T-helper 2 cell treated with Interferon-gamma antibody and Interleukin-4, amounts not matched to agents 5 μg/mL and 100 μg/mL, for 36 hours (primary cell): ENCODE measurements around the gene NUDT4B.
"Not testable (repeated sequence)": the region's sequence is repeated elsewhere in the genome, so short reads cannot be mapped to it uniquely, and the experiment has no call there.

Experiments
- DNase-seq: peaks from one replicate; pipeline ENCODE4 v3.0.0; 2021; ENCODE audit warnings: low spot score
- H3K27ac Mint-ChIP-seq: one replicate; pipeline ENCODE4 v1.8.0; 2021; ENCODE audit warnings: mild to moderate bottlenecking, mixed read lengths
- H3K27me3 Mint-ChIP-seq: one replicate; pipeline ENCODE4 v1.8.0; 2021; ENCODE audit warnings: low read depth, mixed read lengths
- H3K36me3 Mint-ChIP-seq: one replicate; pipeline ENCODE4 v1.8.0; 2021; ENCODE audit warnings: low read depth, mixed read lengths
- H3K4me1 Mint-ChIP-seq: one replicate; pipeline ENCODE4 v1.8.0; 2021; ENCODE audit warnings: low read depth, mixed read lengths
- H3K4me3 Mint-ChIP-seq: one replicate; pipeline ENCODE4 v1.8.0; 2022; ENCODE audit warnings: mild to moderate bottlenecking, moderate library complexity, mixed read lengths
- H3K9me3 Mint-ChIP-seq: one replicate; pipeline ENCODE4 v1.8.0; 2021; ENCODE audit warnings: mixed read lengths

Gene NUDT4B

DNA sequence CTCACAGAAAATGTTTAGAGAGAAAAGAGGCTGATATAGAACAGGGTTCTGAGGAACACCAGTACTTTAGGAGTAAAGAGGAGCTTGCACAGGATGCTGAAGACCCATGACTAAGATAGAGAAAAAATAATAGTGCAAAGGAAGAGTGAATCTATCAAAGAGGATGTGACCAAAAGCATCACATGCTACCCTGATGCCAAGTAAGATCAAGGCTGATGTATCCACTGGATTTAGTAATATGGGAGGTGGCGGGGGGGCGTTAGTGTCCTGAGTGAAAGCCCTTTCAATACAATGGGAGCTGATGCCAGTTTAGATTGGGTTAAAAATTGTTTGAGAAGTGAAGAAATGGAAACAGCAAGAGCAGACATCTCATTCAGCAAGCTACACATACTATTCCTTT, 11.2 kb downstream of the NUDT4B start:
- not testable (repeated sequence) for H3K4me3 Mint-ChIP-seq, H3K4me1 Mint-ChIP-seq, H3K27ac Mint-ChIP-seq, H3K36me3 Mint-ChIP-seq, H3K9me3 Mint-ChIP-seq, H3K27me3 Mint-ChIP-seq
- peak; percentile 36 for DNase-seq

DNA sequence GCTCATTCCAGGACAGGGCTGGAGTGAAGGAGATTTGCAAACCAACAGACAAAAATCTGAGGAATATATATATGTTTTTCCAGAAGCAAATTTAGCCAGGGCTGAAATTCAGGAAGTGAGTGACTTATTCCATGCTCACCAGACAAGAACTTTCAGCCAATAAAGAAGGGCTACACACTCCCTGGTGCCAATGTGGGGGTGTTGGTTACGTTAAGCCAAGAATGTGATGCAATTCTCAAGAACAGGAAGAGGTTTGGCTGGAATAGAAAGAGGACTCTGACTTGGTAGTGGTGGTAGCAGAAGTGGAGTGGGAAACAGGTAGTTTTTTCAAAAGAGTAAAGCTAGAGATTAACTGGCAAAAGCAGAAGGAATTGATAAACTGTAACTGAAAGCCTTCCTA, 11.6 kb downstream of the NUDT4B start:
- H3K27me3 Mint-ChIP-seq, H3K9me3 Mint-ChIP-seq: not testable (repeated sequence)

DNA sequence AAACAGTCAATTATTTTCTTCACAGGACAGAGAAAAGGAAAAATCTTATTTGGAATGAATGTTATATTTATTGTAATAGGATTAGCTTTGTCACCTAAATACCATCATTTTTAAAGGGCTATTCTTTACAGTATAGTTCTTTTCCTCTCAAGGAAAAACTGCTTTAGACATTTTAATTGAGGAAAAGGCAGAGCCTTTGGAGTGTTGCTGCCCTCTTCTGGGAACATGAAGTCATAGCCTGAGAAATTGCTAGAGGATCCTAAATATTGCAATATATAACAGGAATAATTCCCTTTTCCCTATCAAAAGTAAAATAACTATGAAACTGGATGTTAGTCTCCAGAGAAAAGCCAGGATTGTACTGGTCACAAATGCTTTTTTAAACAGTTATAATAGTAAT, 12.8 kb downstream of the NUDT4B start:
- not testable (repeated sequence) for H3K4me1 Mint-ChIP-seq, DNase-seq, H3K4me3 Mint-ChIP-seq, H3K36me3 Mint-ChIP-seq, H3K27ac Mint-ChIP-seq, H3K27me3 Mint-ChIP-seq, H3K9me3 Mint-ChIP-seq

More for the DNA sequence above, 11.6 kb downstream of the NUDT4B start:
- DNase-seq, H3K4me3 Mint-ChIP-seq, H3K27ac Mint-ChIP-seq, H3K36me3 Mint-ChIP-seq, H3K4me1 Mint-ChIP-seq: not testable (repeated sequence)

DNA sequence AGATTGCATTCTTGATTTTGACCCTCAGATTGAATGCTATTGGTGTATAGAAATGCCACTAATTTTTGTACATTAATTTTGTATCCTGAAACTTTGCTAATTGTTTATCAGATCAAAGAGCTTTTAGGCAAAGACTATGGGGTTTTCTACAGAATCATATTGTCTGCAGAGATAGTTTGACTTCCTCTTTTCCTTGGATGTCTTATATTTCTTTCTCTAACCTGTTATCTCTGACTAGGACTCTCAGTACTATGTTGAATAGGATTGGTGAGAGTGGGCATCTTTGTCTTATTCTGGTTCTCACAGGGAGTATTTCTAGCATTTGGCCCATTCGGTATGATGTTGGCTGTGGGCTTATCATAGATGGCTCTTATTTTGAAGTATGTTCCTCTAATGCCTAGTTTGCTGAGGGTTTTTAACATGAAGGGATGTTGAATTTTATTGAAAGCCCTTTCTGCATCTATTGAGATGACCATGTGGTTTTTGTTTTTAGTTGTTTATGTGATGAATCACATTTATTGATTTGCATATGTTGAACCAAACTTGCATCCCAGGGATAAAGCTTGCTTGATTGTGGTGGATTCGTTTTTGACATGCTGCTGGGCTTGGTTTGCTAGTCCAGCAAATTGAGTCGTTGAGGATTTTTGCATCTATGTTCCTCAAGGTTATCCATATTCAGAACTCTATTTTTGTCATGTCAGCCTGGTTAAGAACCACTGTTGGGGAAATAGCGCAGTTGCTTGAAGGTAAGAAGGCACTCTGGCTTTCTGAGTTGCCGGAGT, 16.9 kb downstream of the NUDT4B start:
- not testable (repeated sequence) for H3K4me3 Mint-ChIP-seq, H3K9me3 Mint-ChIP-seq, H3K27me3 Mint-ChIP-seq, DNase-seq, H3K36me3 Mint-ChIP-seq, H3K27ac Mint-ChIP-seq, H3K4me1 Mint-ChIP-seq

DNA sequence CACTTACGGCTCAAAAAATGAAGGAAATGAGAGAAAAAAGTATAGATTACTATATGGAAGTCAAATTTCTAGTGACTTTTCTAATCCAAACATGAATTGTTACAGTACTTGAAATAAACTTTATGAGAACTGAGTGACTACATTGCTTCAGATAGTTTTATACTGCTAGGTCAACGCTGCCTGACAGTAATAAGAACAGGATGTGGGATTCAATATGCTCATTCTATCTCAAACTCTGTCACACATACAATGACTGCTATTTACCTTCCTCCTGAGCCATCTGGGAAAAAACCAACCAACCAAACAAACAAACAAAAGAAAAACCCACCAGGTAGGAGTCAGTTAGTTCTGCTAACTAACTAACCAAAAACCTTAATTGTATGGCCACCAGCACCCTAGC, 20.0 kb downstream of the NUDT4B start:
- not testable (repeated sequence) for H3K27ac Mint-ChIP-seq, H3K9me3 Mint-ChIP-seq, H3K27me3 Mint-ChIP-seq, DNase-seq, H3K4me3 Mint-ChIP-seq, H3K36me3 Mint-ChIP-seq, H3K4me1 Mint-ChIP-seq

DNA sequence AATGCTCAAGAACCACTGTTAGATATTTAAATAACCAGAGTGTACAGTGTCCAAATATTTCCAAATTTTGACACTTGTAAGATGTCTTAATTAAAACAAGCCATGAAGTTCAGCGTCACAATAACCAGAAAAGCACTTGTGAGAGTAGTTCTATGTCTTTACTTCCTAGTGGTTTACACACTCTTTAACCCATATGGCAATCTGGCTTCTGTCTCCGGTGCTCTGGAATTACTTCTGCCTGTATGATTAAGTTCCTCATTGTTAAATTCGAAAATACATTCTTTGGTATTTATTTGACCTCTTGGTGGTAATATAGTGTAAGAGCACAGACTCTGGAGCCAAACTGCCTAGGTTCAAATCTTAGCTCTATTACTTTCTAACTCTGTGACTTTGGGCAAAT, 20.9 kb downstream of the NUDT4B start:
- H3K27ac Mint-ChIP-seq, H3K4me3 Mint-ChIP-seq, H3K9me3 Mint-ChIP-seq, H3K36me3 Mint-ChIP-seq, H3K27me3 Mint-ChIP-seq, DNase-seq, H3K4me1 Mint-ChIP-seq: not testable (repeated sequence)

DNA sequence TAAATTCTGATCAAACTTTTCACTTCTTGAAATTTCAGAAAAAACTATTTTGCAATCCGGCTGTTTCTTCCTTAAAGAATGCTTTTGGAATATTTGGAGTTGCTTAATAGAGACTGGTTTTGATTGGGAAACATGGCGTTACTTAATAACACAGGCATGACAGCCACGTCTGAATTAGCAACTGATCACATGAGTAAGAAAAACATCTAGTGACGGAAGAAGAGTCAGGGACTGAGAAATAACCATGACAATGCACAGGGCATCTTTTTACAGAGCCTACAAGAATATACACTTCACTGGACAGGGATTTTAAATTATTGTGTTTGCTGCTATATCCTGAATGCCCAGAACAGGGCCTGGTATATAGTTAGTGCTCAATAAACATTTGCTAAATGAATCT, 25.1 kb downstream of the NUDT4B start:
- not testable (repeated sequence) for H3K9me3 Mint-ChIP-seq, H3K4me3 Mint-ChIP-seq, H3K27ac Mint-ChIP-seq, DNase-seq, H3K4me1 Mint-ChIP-seq, H3K36me3 Mint-ChIP-seq, H3K27me3 Mint-ChIP-seq

DNA sequence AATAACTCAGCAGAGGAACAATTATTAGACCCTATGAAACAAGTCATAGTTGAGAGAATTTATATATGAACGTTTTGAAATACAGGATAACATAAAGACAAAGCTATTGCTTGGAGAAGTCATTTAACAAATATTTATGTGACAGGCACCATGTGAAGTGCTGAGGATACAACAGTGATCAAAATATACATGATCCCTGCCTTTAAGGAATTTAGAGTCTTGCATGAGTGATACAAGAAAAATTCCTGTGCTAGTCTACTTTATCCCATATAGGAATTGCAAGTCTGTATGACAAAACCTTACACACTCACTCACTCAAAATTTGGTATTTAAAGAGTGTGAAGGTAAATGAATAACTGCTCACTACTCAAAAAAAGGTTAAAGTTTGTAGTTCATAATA, 25.5 kb downstream of the NUDT4B start:
- H3K4me3 Mint-ChIP-seq, H3K27me3 Mint-ChIP-seq, H3K4me1 Mint-ChIP-seq, H3K27ac Mint-ChIP-seq, H3K36me3 Mint-ChIP-seq, H3K9me3 Mint-ChIP-seq, DNase-seq: not testable (repeated sequence)

DNA sequence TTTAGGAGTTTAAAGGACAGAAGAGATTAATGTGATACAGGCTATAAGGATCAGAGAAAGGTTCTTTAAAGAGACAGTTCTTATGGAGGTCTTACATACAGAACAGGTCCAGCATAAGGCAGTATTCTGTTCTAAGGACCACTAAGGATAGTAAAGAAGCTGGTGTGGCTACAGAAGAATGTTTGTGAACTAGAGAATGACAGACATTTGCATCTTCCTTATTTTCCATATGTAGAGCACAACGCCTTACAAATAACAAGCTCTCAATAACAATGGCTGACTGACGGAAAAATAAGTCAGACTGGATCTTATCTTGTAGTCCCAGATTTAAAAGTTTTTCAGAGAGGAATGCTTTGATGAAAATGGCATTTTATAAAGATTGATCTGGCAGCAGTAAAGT, 26.7 kb downstream of the NUDT4B start:
- not testable (repeated sequence) for H3K27me3 Mint-ChIP-seq, H3K9me3 Mint-ChIP-seq, H3K4me3 Mint-ChIP-seq, H3K4me1 Mint-ChIP-seq, H3K36me3 Mint-ChIP-seq, H3K27ac Mint-ChIP-seq, DNase-seq

DNA sequence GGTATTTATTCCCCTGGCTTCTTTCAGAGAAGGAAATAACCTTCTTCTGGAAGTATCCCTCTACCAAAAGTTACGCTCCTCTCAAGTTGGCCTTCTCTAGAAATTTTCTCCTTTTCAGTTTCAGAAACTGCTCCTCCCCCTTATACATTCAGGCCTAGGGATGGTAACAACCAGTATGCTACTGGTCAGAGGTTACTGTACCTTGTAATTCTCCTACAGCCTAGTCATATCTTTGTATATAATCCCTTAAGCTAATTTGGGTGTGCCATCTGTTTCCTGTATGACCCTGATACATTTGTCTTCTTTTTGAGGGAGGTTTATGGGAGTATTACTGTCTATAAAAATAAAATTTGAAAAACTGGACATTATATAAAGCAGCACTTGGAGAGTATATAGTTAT, 29.1 kb downstream of the NUDT4B start:
- not testable (repeated sequence) for DNase-seq, H3K4me3 Mint-ChIP-seq, H3K4me1 Mint-ChIP-seq, H3K27ac Mint-ChIP-seq, H3K9me3 Mint-ChIP-seq, H3K27me3 Mint-ChIP-seq, H3K36me3 Mint-ChIP-seq

DNA sequence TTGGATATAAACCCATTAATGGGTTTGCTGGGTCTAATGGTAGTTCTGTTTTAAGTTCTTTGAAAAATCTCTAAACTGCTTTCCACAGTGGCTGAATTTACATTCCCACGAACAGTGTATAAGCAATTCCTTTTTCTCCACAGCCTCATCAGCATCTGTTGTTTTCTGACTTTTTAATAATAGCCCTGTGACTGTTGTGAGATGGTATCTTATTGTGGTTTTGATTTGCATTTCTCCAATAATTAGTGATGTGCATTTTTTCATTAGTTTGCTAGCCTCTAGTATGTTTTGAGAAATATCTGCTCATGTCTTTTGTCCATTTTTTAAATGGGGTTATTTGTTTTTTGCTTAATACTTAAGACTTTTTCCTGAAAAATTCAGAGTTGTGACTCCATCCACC, 31.8 kb downstream of the NUDT4B start:
- not testable (repeated sequence) for H3K27me3 Mint-ChIP-seq, DNase-seq, H3K4me3 Mint-ChIP-seq, H3K4me1 Mint-ChIP-seq, H3K27ac Mint-ChIP-seq, H3K36me3 Mint-ChIP-seq, H3K9me3 Mint-ChIP-seq

DNA sequence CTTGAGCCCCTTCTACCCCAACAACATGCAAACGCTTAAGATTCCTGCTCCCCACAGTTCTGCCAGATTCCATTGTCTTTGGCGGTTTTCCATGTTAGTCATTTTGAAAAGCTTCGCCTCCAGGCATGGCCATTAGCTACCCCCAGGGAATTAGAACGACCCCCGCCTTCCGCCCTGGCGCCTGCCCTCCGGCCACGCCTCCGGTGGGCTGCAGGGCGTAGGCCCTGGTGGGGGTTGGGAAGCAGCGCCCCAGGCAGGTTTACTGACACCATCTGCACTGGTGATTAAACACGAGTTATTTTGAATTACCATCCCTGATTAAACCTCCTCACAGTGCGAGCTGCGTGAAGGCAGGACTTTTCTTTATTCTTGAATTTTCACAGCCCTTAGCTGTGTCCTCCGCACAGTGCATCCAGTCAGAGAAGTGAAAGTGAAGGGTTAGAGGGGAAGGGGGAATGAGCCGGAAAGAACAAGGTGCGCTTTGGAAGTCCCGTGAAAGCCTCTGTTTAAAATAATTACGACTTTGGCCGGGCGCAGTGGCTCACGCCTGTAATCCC, 43.0 kb downstream of the NUDT4B start:
- not testable (repeated sequence) for H3K27ac Mint-ChIP-seq, H3K9me3 Mint-ChIP-seq, DNase-seq, H3K36me3 Mint-ChIP-seq, H3K4me1 Mint-ChIP-seq, H3K27me3 Mint-ChIP-seq, H3K4me3 Mint-ChIP-seq

DNA sequence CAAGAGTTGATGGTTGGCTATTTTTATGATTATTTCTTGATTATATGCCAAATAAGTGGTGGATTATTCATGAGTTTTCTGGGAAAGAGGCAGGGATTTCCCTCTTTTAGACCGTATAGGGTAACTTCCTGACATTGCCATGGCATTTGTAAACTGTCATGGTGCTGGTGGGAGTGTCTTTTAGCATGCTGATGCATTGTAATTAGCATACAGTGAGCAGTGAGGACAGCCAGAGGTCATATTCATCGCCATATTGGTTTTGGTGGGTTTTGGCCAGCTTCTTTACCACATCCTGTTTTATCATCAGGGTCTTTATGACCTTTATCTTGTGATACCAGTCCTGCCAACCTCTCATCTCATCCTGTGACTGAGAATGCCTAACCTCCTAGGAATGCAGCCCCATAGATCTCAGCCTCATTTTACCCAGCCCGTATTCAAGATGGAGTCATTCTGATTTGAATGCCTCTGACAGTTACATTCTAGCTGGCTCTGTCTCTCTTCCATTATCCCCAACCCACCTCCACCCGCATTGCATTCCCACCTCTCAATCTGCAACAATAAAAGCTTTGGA, 45.3 kb downstream of the NUDT4B start:
- not testable (repeated sequence) for H3K36me3 Mint-ChIP-seq, H3K9me3 Mint-ChIP-seq

More for the DNA sequence above, 45.3 kb downstream of the NUDT4B start:
- not testable (repeated sequence) for DNase-seq, H3K4me3 Mint-ChIP-seq, H3K4me1 Mint-ChIP-seq, H3K27ac Mint-ChIP-seq, H3K27me3 Mint-ChIP-seq
